GM21423 (cell line): Measurements from ENCODE around the gene CDC40.
"Not testable (repeated sequence)": the region's sequence is repeated elsewhere in the genome, so short reads cannot be mapped to it uniquely, and the experiment has no call there.

Source experiments
- ATAC-seq: cut with Tn5 transposase; IDR thresholded peaks from one replicate; pipeline ENCODE4 v1.9.1; 2021; ENCODE audit warnings: mild to moderate bottlenecking, moderate library complexity; ENCODE audit not compliant: unreplicated experiment

CDC40 gene

GRCh38 chr6:110266996-110267395, 86.8 kb downstream of the CDC40 start:
- no peak for ATAC-seq

GRCh38 chr6:110269623-110270022, 89.4 kb downstream of the CDC40 start:
- ATAC-seq: no peak

GRCh38 chr6:110270165-110270564, 89.9 kb downstream of the CDC40 start:
- no peak for ATAC-seq

GRCh38 chr6:110271732-110272022, 91.5 kb downstream of the CDC40 start:
- no peak for ATAC-seq

GRCh38 chr6:110272781-110273180, 92.6 kb downstream of the CDC40 start:
- ATAC-seq: not testable (repeated sequence)

- no peak for ATAC-seq
These were observed 97.0 kb downstream of the CDC40 start for GRCh38 chr6:110277100-110277665.
